Osteoblast (primary cell): Measurements from ENCODE around the gene CRYGN. TPM values are rescaled to one million over a fixed set of nuclear protein-coding genes. Genes with fewer than 3 reads are reported as not detected.
A peak's percentile ranks its signal among the peaks of the same experiment; 100 is the strongest.

Source experiments
- DNase-seq: peaks from one replicate; pipeline ENCODE4 v3.0.0; 2011; ENCODE audit warnings: low spot score, mixed read lengths; ENCODE audit not compliant: insufficient read length; ENCODE audit errors: missing footprints
- H2AFZ ChIP-seq: 2 replicates; pipeline ENCODE4 v1.6.0; 2011; ENCODE audit warnings: mild to moderate bottlenecking, low read length
- H3K27ac ChIP-seq: 2 replicates; pipeline ENCODE4 v1.5.1; 2011; ENCODE audit warnings: mild to moderate bottlenecking, low read depth, low read length, moderate library complexity
- H3K27me3 ChIP-seq: 2 replicates; pipeline ENCODE4 v1.6.0; 2012; ENCODE audit warnings: mild to moderate bottlenecking, control low read depth, inconsistent platforms, low read length, moderate library complexity; ENCODE audit not compliant: insufficient read depth
- H3K36me3 ChIP-seq: 2 replicates; pipeline ENCODE4 v1.5.1; 2011; ENCODE audit warnings: mild to moderate bottlenecking, low read length, control low read depth, moderate library complexity; ENCODE audit not compliant: insufficient read depth
- H3K4me1 ChIP-seq: 2 replicates; pipeline ENCODE4 v1.5.1; 2011; ENCODE audit warnings: mild to moderate bottlenecking, low read length, control low read depth, moderate library complexity; ENCODE audit not compliant: insufficient read depth
- H3K4me2 ChIP-seq: 2 replicates; pipeline ENCODE4 v1.6.0; 2011; ENCODE audit warnings: mild to moderate bottlenecking, low read length; ENCODE audit not compliant: insufficient read depth
- H3K4me3 ChIP-seq: fragments of 200-600 bp; sonication (generic); 3 replicates; pipeline ENCODE4 v1.5.1; 2012; ENCODE audit warnings: mild to moderate bottlenecking, low read length, inconsistent platforms; ENCODE audit not compliant: insufficient read depth
- H3K79me2 ChIP-seq: 2 replicates; pipeline ENCODE4 v1.6.0; 2012; ENCODE audit warnings: mild to moderate bottlenecking, low read length, control low read depth, inconsistent platforms; ENCODE audit not compliant: insufficient read depth
- H3K9me3 ChIP-seq: 2 replicates; pipeline ENCODE4 v1.5.1; 2011; ENCODE audit warnings: low read depth, low read length, control low read depth
- H4K20me1 ChIP-seq: 2 replicates; pipeline ENCODE4 v1.6.0; 2012; ENCODE audit warnings: mild to moderate bottlenecking, low read length, control low read depth; ENCODE audit not compliant: insufficient read depth
- CTCF ChIP-seq: IDR thresholded peaks from 2 replicates; pipeline ENCODE4 v1.5.1; 2011; ENCODE audit warnings: mild to moderate bottlenecking, low read depth, low read length, moderate library complexity; ENCODE audit errors: extremely low read depth
- total RNA-seq: library from RNA; depleted of rRNA; stranded (reverse); fragments of >200 nt; gene quantifications from 2 replicates; pipeline ENCODE4 v1.2.3, GENCODE V29; 2012

The CRYGN gene
- total RNA-seq, 1 donor = 0.72 TPM

- H4K20me1 ChIP-seq = no peaks in the 10 kb centered on the region
- no peak for TF ChIP-seq CTCF
- H3K27ac ChIP-seq = no peak overlapping the region
- H3K4me2 ChIP-seq = no peak overlapping the region
- no peaks in the 10 kb centered on the region for H3K79me2 ChIP-seq
- no peak for DNase-seq
- no peak overlapping the region for H3K4me3 ChIP-seq
- H3K36me3 ChIP-seq = no peaks in the 10 kb centered on the region
- H2AFZ ChIP-seq = no peak overlapping the region
- H3K4me1 ChIP-seq = peaks cover 11% of the 10 kb centered on the region
- no peaks in the 10 kb centered on the region for H3K9me3 ChIP-seq
- peaks cover 2% of the 10 kb centered on the region for H3K27me3 ChIP-seq
These were observed 40.7 kb downstream of the CRYGN start for GRCh38 chr7:151399305-151399601.

GRCh38 chr7:151398446-151399304 is 41.3 kb downstream of the CRYGN start:
- H3K27me3 ChIP-seq = peaks cover 2% of the 10 kb centered on the region
- no peak overlapping the region for H2AFZ ChIP-seq
- H3K4me3 ChIP-seq = no peak overlapping the region
- peaks cover 6% of the 10 kb centered on the region for H3K4me1 ChIP-seq
- no peak overlapping the region for H3K27ac ChIP-seq
- H3K4me2 ChIP-seq = no peak overlapping the region
- DNase-seq = peak; percentile 82
- no peaks in the 10 kb centered on the region for H3K36me3 ChIP-seq
- no peaks in the 10 kb centered on the region for H3K79me2 ChIP-seq
- no peaks in the 10 kb centered on the region for H4K20me1 ChIP-seq
- H3K9me3 ChIP-seq = no peaks in the 10 kb centered on the region
- no peak for TF ChIP-seq CTCF

GRCh38 chr7:151397026-151397425 is 42.9 kb downstream of the CRYGN start:
- no peaks in the 10 kb centered on the region for H3K36me3 ChIP-seq

More at GRCh38 chr7:151397026-151397425, 42.9 kb downstream of the CRYGN start:
- H3K4me3 ChIP-seq = no peak overlapping the region
- DNase-seq = peak; percentile 56
- no peaks in the 10 kb centered on the region for H4K20me1 ChIP-seq
- no peak overlapping the region for H3K27ac ChIP-seq
- H3K27me3 ChIP-seq = peaks cover 7% of the 10 kb centered on the region
- H3K4me1 ChIP-seq = no peaks in the 10 kb centered on the region
- TF ChIP-seq CTCF = no peak
- no peaks in the 10 kb centered on the region for H3K9me3 ChIP-seq
- no peak overlapping the region for H2AFZ ChIP-seq
- H3K79me2 ChIP-seq = no peaks in the 10 kb centered on the region
- no peak overlapping the region for H3K4me2 ChIP-seq
